Mesangial cell (primary cell): Measurements from ENCODE around the gene C10orf95. TPM values are rescaled to one million over a fixed set of nuclear protein-coding genes. Genes with fewer than 3 reads are reported as not detected.

Experiments used
- total RNA-seq: library from RNA; depleted of rRNA; stranded (reverse); fragments of >200 nt; gene quantifications from 2 replicates; pipeline ENCODE4 v1.2.3, GENCODE V29; 2015

Gene C10orf95
- 0.13 and 0.33 TPM in 2 replicates for total RNA-seq

GRCh38 chr10:102451105-102451969 is at the start of gene C10orf95:
C10orf95 (minus strand) TSS chr10:102451543; CDS start chr10:102451093, 450 bp downstream.

GRCh38 chr10:102432162-102432950 is 19.0 kb downstream of the C10orf95 start, which contains the start of gene CUEDC2:
CUEDC2 (minus strand) TSS chr10:102432574; CDS start chr10:102425188, 7,386 bp downstream.

GRCh38 chr10:102420714-102421506 is 30.4 kb downstream of the C10orf95 start, which contains the start of gene FBXL15:
FBXL15 (plus strand) TSS chr10:102420836; CDS start chr10:102421130, 294 bp downstream.

GRCh38 chr10:102418622-102419268 is 32.6 kb downstream of the C10orf95 start, which contains the start of gene PSD:
PSD (minus strand) TSS chr10:102418785; CDS start chr10:102417038, 1,747 bp downstream.

Other genes starting within 250 kb of the C10orf95 start
- gene ELOVL3, start 225.2 kb downstream of the C10orf95 start, total RNA-seq, result under 0.01 and 0.33 TPM in 2 replicates
- 1.1 and 1.8 TPM in 2 replicates for gene PITX3, start 210.0 kb downstream of the C10orf95 start, total RNA-seq
- gene GBF1, start 206.0 kb downstream of the C10orf95 start, total RNA-seq, result 46.0 and 46.1 TPM in 2 replicates
- gene NFKB2, start 55.8 kb downstream of the C10orf95 start, total RNA-seq, result 31.7 and 37.0 TPM in 2 replicates
- gene PSD, start 32.8 kb downstream of the C10orf95 start, total RNA-seq, result 1.6 and 9.3 TPM in 2 replicates
- gene FBXL15, start 30.7 kb downstream of the C10orf95 start, total RNA-seq, result 20.0 and 26.7 TPM in 2 replicates
- gene CUEDC2, start 19.0 kb downstream of the C10orf95 start, total RNA-seq, result 60.9 and 80.9 TPM in 2 replicates
- 147 and 179 TPM in 2 replicates for gene ACTR1A, start 51.2 kb upstream of the C10orf95 start, total RNA-seq
- 6.5 and 11.0 TPM in 2 replicates for gene SUFU, start 52.4 kb upstream of the C10orf95 start, total RNA-seq
- gene TRIM8, start 192.9 kb upstream of the C10orf95 start, total RNA-seq, result 125 and 217 TPM in 2 replicates